Measurements from ENCODE around the gene CENPX. TPM values are rescaled to one million over a fixed set of nuclear protein-coding genes. Genes with fewer than 3 reads are reported as not detected.

The CENPX gene
- total and polyA plus RNA-seq, 2 of the 13 experiments (the other 11 are each of a cell fraction or from before 2014, with no cell fraction given): 92.7 to 170 TPM

DNA sequence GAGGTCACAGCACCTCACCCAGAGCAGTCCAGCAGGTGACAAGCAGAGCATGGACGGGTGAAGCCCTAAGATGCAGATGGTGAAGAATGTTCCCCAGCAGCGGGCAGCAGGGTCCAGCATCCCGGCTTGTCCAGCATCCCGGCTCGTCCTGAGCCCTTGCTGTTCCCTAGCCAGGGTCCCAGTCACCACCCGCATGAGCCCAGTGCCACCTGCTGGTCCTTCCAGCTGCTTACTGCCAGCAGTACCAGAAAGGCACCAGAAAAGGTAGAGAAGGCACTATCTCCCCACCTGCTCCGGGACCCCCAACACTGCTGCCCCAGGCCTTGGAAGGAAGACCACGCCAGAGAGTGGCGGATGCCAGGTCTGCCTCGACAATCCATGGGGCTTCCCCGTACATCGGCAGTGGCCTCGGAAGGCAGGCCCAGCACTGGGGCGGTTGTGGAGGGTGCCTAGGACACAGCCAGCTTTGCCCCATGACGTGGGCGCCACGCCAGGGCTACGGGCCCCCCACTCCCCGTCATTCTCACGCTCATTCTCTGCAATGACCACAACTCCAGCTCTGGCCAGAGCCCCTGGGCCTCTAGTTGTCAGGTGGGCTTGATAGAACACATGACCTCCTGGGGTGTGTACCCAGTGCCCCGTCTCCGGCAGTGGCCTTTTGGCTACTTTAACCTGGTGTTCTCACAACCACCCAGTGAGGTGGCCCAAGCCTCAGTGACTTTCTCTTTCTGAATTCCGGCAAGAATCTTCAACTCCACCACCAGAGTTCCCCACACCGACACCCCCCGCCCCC lies 1.4 kb downstream of the CENPX start (continued):
- TF ChIP-seq SETDB1 (CRISPR knock-in tag; IDR thresholded peaks at IDR 0.05; ENCODE audit: borderline replicate concordance) (no peak), SIX4 (CRISPR knock-in tag; IDR thresholded peaks at IDR 0.05) (0 out of 2 replicates have a peak, but pooled peaks have one; percentile 42), ZNF773 (CRISPR knock-in tag; IDR thresholded peaks at IDR 0.05; ENCODE audit: borderline replicate concordance) (no peak), SRSF4 (IDR thresholded peaks at IDR 0.05; ENCODE audit: low read depth, low read length, poor library complexity, severe bottlenecking) (no peak), REL (CRISPR knock-in tag; conservative IDR thresholded peaks at IDR 0.05) (0 out of 2 replicates have a peak, but pooled peaks have one; percentile 59), ZC3H13 (CRISPR knock-in tag; IDR thresholded peaks at IDR 0.05) (peak; percentile 76), ZBTB7B (CRISPR knock-in tag; IDR thresholded peaks at IDR 0.05) (peak; percentile 95), ZNF430 (CRISPR knock-in tag; IDR thresholded peaks at IDR 0.05) (peak; percentile 91; the same call in 1 of the 2 replicates), KDM4B (CRISPR knock-in tag; IDR thresholded peaks at IDR 0.05) (0 out of 2 replicates have a peak, but pooled peaks have one; percentile 7), MEIS1 (CRISPR knock-in tag; IDR thresholded peaks at IDR 0.05; ENCODE audit: borderline replicate concordance) (no peak; the same call in 1 of the 2 replicates), POLR2A (IDR thresholded peaks at IDR 0.05; ENCODE audit: insufficient read depth in 1 of 2, low read depth in 2 of 2, low read length in 2 of 2) (peak in 1 of 2 experiments; percentile 58; a peak in 1 of 4 replicates), NR2C2 (CRISPR knock-in tag; IDR thresholded peaks at IDR 0.05; ENCODE audit: borderline replicate concordance) (no peak), ZNF550 (CRISPR knock-in tag; IDR thresholded peaks at IDR 0.05; ENCODE audit: borderline replicate concordance) (no peak), SNAPC2 (CRISPR knock-in tag; IDR thresholded peaks at IDR 0.05) (0 out of 2 replicates have a peak, but pooled peaks have one; percentile 56), ZNF343 (CRISPR knock-in tag; IDR thresholded peaks at IDR 0.05) (no peak), FOXC1 (CRISPR knock-in tag; IDR thresholded peaks at IDR 0.05; ENCODE audit: borderline replicate concordance) (no peak)
- TF ChIP-seq, protein P1, sequence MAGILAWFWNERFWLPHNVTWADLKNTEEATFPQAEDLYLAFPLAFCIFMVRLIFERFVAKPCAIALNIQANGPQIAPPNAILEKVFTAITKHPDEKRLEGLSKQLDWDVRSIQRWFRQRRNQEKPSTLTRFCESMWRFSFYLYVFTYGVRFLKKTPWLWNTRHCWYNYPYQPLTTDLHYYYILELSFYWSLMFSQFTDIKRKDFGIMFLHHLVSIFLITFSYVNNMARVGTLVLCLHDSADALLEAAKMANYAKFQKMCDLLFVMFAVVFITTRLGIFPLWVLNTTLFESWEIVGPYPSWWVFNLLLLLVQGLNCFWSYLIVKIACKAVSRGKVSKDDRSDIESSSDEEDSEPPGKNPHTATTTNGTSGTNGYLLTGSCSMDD (CRISPR knock-in tag; IDR thresholded peaks at IDR 0.05): no peak
- TF ChIP-seq, protein P2, sequence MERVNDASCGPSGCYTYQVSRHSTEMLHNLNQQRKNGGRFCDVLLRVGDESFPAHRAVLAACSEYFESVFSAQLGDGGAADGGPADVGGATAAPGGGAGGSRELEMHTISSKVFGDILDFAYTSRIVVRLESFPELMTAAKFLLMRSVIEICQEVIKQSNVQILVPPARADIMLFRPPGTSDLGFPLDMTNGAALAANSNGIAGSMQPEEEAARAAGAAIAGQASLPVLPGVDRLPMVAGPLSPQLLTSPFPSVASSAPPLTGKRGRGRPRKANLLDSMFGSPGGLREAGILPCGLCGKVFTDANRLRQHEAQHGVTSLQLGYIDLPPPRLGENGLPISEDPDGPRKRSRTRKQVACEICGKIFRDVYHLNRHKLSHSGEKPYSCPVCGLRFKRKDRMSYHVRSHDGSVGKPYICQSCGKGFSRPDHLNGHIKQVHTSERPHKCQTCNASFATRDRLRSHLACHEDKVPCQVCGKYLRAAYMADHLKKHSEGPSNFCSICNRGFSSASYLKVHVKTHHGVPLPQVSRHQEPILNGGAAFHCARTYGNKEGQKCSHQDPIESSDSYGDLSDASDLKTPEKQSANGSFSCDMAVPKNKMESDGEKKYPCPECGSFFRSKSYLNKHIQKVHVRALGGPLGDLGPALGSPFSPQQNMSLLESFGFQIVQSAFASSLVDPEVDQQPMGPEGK (CRISPR knock-in tag; IDR thresholded peaks at IDR 0.05): peak; percentile 57
- TF ChIP-seq, protein P3, sequence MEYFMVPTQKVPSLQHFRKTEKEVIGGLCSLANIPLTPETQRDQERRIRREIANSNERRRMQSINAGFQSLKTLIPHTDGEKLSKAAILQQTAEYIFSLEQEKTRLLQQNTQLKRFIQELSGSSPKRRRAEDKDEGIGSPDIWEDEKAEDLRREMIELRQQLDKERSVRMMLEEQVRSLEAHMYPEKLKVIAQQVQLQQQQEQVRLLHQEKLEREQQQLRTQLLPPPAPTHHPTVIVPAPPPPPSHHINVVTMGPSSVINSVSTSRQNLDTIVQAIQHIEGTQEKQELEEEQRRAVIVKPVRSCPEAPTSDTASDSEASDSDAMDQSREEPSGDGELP (IDR thresholded peaks at IDR 0.05; ENCODE audit: borderline replicate concordance, low read depth): 0 out of 2 replicates have a peak, but pooled peaks have one; percentile 45
- TF ChIP-seq, protein P4, sequence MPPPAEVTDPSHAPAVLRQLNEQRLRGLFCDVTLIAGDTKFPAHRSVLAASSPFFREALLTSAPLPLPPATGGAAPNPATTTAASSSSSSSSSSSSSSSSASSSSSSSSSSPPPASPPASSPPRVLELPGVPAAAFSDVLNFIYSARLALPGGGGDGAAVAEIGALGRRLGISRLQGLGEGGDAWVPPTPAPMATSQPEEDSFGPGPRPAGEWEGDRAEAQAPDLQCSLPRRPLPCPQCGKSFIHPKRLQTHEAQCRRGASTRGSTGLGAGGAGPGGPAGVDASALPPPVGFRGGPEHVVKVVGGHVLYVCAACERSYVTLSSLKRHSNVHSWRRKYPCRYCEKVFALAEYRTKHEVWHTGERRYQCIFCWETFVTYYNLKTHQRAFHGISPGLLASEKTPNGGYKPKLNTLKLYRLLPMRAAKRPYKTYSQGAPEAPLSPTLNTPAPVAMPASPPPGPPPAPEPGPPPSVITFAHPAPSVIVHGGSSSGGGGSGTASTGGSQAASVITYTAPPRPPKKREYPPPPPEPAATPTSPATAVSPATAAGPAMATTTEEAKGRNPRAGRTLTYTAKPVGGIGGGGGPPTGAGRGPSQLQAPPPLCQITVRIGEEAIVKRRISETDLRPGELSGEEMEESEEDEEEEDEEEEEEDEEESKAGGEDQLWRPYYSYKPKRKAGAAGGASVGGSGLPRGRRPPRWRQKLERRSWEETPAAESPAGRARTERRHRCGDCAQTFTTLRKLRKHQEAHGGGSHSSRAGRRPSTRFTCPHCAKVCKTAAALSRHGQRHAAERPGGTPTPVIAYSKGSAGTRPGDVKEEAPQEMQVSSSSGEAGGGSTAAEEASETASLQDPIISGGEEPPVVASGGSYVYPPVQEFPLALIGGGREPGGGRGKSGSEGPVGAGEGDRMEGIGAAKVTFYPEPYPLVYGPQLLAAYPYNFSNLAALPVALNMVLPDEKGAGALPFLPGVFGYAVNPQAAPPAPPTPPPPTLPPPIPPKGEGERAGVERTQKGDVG (CRISPR knock-in tag; IDR thresholded peaks at IDR 0.05; ENCODE audit: borderline replicate concordance): no peak; the same call in 1 of the 2 replicates
- TF ChIP-seq, protein P5, sequence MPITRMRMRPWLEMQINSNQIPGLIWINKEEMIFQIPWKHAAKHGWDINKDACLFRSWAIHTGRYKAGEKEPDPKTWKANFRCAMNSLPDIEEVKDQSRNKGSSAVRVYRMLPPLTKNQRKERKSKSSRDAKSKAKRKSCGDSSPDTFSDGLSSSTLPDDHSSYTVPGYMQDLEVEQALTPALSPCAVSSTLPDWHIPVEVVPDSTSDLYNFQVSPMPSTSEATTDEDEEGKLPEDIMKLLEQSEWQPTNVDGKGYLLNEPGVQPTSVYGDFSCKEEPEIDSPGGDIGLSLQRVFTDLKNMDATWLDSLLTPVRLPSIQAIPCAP (CRISPR knock-in tag; IDR thresholded peaks at IDR 0.05; ENCODE audit: low read depth): no peak

Data from HepG2 (cell line).